CD4-positive, alpha-beta T cell treated with Interleukin-17A for 4 hours (primary cell): ENCODE measurements around the gene ACTN4.

ENCODE experiments used
- DNase-seq: peaks from one replicate; pipeline ENCODE4 v3.0.0-alpha.2; 2020; ENCODE audit warnings: mixed read lengths

The ACTN4 gene

GRCh38 chr19:38727868-38728660 is 80.6 kb downstream of the ACTN4 start:
- no peak for DNase-seq

GRCh38 chr19:38728752-38729541 is 81.5 kb downstream of the ACTN4 start:
- DNase-seq, result peak; percentile 2

DNA sequence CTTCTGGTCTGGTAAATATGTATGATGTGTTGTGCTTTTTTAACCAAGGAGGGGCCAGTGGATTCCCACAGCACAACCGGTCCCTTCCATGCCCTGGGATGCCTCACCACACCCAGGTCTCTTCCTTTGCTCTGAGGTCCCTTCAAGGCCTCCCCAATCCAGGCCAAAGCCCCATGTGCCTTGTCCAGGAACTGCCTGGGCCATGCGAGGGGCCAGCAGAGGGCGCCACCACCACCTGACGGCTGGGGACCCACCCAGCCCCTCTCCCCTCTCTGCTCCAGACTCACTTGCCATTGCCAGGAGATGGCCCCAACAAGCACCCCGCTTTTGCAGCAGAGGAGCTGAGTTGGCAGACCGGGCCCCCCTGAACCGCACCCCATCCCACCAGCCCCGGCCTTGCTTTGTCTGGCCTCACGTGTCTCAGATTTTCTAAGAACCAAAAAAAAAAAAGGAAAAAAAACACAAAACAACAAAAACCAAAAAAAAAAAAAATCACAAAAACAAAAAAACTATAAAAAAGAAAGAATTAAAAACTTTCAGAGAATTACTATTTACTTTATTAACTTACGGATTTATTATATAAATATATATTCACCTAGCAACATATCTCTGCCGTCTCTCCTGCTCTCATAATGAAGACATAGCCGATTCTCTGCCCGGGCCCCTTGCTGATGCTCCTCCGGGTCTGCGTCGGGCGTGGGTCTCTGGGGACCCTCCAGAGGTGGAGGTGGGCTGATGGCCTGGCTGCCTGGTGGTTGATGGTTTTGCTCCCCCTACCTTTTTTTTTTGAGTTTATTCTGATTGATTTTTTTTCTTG is 82.4 kb downstream of the ACTN4 start:
- DNase-seq, result peak; percentile 88

DNA sequence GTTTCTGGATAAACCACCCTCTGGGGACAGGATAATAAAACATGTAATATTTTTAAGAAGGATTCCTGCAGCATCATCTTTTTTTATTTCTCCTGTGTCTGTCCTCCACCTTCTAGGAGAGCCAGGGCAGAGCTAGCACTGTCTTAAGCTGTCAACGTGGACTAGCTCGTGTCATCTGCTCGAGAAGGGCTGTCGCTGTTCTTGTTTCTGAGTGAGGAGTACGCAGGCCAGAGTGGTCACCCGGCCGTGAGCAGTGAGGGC is 83.0 kb downstream of the ACTN4 start:
- DNase-seq, result no peak

DNA sequence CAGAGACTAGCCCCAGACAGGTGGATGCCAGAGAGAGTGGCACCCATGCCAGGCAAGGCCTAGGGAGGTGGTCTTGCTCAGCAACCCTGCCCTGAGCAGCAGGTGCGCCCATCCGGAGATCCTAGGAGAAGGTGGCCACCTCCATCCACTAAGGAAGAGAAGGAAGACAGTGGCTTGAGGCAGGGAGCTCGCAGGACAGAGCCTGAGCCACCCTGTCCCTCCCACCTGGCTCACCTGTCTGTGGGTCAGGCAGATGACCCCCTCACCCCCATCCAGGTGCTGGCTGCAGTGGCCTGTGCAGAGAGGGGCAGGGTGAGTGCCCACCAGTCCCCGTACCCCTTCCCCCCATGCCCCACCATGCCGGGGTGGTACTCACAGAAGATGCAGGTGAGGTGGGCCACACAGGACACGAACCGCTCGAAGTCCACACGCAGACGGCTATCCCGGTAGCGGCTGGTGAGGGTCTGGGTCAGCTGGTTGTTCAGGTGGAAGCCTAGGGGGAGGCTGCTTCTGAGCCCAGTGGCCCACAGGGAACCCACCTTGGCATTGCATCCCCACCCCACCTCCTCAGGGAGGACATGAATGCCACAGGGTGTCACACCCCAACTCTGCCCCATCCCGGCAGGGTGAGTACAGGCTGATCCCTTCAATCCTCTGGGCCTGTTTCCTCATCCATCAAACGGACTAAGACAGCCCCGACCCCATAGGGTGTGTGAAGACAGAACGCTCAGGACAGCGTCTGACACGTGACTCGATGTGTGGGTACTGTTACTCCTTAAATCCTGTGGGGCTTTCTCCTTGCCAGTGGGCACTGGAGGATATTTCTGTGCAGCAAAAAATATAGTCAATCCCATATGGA is 83.5 kb downstream of the ACTN4 start:
- peak; percentile 1 for DNase-seq

GRCh38 chr19:38731654-38732301 is 84.3 kb downstream of the ACTN4 start:
- DNase-seq, result peak; percentile 3

GRCh38 chr19:38733241-38733492 is 85.7 kb downstream of the ACTN4 start:
- no peak for DNase-seq

DNA sequence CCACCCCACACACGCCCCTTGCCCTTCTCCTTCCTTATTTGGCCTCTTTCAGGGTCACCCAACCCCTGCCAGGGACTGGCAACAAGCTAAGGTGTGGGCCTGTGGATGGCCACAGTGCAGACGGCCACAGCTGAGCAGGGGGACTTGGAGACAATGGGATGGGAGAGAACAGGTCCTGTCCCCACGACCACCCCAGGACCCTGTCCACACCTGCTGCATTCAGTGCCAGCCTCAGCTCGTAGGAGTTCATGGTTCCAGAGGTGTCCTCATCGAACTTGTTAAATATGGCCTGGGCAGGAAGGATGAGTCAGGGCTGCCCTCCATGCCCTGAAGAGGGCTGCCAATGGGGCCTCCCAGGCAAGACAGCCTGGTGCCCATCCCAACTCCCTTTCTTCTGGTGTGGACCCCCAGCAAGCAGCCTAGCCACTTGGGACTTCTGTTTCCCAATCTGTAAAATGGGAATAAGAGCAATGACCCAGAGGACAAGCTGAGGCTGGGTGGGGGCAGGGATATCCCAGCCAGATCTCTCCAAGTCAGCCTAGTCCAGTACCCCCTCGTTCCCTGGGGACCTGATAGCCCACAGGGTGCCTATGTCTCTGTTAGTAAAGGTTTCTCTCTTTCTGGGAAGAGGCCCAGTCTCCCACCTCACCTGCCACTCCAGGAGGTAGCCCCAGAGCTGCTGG is 86.2 kb downstream of the ACTN4 start:
- no peak for DNase-seq

- DNase-seq, result no peak
Observed at GRCh38 chr19:38734176-38734425, 86.7 kb downstream of the ACTN4 start.

GRCh38 chr19:38734426-38735256 is 87.2 kb downstream of the ACTN4 start:
- DNase-seq, result peak; percentile 54

GRCh38 chr19:38735257-38735686 is 87.8 kb downstream of the ACTN4 start:
- peak; percentile 49 for DNase-seq

DNA sequence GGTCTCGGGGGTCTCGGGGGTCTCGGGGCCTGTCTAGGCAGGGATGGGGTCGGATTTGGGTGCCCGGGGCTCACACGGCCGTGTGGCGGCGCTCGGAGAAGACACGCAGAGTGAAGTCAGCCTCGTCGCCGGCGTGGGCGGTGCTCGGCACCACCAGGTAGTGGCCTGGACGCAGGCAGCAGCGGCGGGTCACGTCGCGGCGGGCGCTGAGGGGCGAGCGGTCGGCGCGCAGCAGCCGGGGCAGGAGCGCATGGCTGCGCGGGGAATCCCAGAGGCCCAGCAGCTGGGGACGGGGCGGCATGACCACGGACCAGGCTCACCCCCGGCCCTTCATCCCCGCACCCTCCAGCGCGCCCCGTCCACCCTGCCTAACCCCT is 88.6 kb downstream of the ACTN4 start:
- peak; percentile 75 for DNase-seq

DNA sequence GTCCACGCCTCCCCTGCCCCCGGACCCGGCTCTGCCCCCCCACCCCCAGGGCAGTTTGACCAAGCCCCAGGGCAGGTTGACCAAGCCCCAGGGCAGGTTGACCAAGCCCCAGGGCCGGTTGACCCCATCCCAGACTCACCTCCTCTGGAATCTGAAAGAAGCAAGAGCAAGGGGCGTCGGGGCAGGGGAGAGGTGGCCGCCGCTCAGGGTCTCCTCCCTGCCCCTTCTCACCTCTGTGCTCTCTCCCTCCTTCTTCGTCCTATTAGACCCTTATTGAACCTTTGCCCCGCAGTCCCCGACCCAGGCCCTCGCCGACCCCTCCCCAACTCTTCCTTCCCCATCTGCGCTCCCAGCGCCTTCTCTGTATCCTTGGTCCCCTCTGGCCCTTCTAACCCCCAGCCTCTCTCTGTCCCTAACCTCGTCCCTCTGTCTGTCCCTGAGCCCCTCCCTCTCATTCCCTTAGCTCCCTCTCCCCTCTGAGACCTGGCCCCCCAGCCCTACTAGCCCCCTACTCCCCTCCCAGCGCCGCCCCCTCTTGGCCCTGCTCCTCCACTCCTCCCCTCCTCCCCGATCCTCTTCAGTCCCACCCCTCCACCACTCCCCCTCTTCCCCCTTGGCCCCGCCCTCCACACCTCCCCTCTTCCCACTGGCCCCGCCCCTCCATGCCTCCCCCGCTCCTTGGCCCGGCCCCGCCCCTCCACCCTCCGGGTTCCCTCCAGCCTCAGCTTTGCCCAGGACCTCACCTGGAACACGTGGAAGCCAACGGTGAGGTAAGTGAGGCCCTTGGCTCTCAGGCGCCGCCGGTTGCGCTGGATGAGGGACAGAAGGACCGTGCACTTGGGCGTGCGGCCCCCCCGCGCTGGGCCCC is 89.2 kb downstream of the ACTN4 start:
- DNase-seq, result peak; percentile 80

GRCh38 chr19:38737281-38737865 is 89.9 kb downstream of the ACTN4 start:
- no peak for DNase-seq

DNA sequence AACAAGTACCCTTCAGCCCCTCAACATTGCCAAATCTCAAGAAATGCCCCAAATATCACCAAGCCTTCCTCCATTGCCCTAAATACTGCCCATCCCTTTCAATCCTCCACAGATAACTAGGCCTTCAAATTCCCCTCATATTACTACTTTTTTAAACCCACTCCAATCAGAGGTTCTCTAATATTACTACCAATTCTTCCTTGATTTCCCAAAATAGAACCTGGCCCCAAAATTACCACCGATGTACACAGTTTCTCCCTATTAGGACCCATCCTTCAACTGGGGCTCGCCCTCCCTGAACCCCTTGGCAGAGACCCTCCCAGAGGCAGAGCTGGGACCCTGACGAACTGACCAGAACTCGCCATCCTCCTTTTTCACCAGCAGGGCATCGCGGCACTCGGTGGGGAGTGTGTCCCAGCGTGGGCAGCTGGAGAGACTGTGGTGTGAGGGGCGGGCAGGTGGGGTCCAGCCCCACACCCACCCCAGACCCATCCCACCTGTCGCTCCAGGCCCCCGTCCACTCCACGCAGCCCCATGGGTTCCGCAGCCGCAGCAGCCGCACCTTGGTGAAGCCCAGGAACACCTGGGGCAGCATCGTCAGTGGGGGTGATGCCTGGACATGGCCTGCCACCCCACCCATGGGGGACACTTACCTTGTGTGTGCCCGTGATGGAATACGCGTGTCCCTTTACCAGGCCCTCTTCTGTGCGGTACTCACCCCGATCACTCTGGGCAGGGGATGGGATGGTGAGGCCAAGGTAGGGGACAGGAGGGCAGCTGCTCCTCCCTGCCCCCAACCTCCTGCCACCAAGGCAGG is 90.7 kb downstream of the ACTN4 start:
- DNase-seq, result no peak

GRCh38 chr19:38739440-38740256 is 92.2 kb downstream of the ACTN4 start:
- DNase-seq, result peak; percentile 27

GRCh38 chr19:38740257-38740592 is 92.8 kb downstream of the ACTN4 start:
- DNase-seq, result no peak

GRCh38 chr19:38740932-38741331 is 93.5 kb downstream of the ACTN4 start:
- DNase-seq, result no peak
